Thoracic aorta (tissue), 2 donors: ENCODE measurements around the gene TLE3. TPM values are rescaled to one million over a fixed set of nuclear protein-coding genes. Genes with fewer than 3 reads are reported as not detected.

Experiments used
- ATAC-seq: fragments of 150-250 bp; one replicate; pipeline ENCODE4 v1.8.0; 2017; ENCODE audit warnings: low read depth; ENCODE audit not compliant: insufficient number of reproducible peaks, low FRiP score
- DNase-seq: peaks from one replicate; pipeline ENCODE4 v3.0.0-alpha.2; 2020; ENCODE audit warnings: low spot score
- H3K27ac ChIP-seq, 2 donors: fragments of 200-600 bp; sonication (generic); 1 replicate in 1 of 2; 2 replicates in 1 of 2; pipeline ENCODE4 v1.5.1; 2016; ENCODE audit warnings: mild to moderate bottlenecking in 2 of 2, moderate library complexity in 2 of 2
- H3K27me3 ChIP-seq: fragments of 200-600 bp; sonication (generic); replicated peaks from 2 replicates; pipeline ENCODE4 v1.6.0; 2016; ENCODE audit warnings: mild to moderate bottlenecking; ENCODE audit not compliant: insufficient read depth
- H3K36me3 ChIP-seq: fragments of 200-600 bp; sonication (generic); one replicate; pipeline ENCODE4 v1.5.1; 2016
- H3K4me1 ChIP-seq, 2 donors: fragments of 200-600 bp; sonication (generic); 1 replicate in 1 of 2; 2 replicates in 1 of 2; pipeline versions ENCODE4 v1.5.1 to v1.6.0; 2016; ENCODE audit warnings: low read depth in 2 of 2, mild to moderate bottlenecking in 1 of 2; ENCODE audit not compliant: control insufficient read depth in 1 of 2
- H3K4me3 ChIP-seq: fragments of 200-600 bp; sonication (generic); 2 replicates; pipeline ENCODE4 v1.5.1; 2016; ENCODE audit warnings: mild to moderate bottlenecking
- H3K9me3 ChIP-seq: fragments of 200-600 bp; sonication (generic); 2 replicates; pipeline ENCODE4 v1.5.1; 2016
- total RNA-seq, 2 donors: library from RNA; depleted of rRNA; stranded (reverse); fragments of >200 nt; gene quantifications; one replicate each; pipeline versions ENCODE4 v1.1.0 to v1.2.3, GENCODE V29; 2016
- TF ChIP-seq, protein P1 (sequence below): fragments of 200-600 bp; sonication (generic); IDR thresholded peaks from one replicate; pipeline ENCODE4 v1.5.1; 2019; ENCODE audit warnings: antibody characterized with exemption

The TLE3 gene
- total RNA-seq, 2 donors from 2014 or later: 78.3 to 124 TPM

DNA sequence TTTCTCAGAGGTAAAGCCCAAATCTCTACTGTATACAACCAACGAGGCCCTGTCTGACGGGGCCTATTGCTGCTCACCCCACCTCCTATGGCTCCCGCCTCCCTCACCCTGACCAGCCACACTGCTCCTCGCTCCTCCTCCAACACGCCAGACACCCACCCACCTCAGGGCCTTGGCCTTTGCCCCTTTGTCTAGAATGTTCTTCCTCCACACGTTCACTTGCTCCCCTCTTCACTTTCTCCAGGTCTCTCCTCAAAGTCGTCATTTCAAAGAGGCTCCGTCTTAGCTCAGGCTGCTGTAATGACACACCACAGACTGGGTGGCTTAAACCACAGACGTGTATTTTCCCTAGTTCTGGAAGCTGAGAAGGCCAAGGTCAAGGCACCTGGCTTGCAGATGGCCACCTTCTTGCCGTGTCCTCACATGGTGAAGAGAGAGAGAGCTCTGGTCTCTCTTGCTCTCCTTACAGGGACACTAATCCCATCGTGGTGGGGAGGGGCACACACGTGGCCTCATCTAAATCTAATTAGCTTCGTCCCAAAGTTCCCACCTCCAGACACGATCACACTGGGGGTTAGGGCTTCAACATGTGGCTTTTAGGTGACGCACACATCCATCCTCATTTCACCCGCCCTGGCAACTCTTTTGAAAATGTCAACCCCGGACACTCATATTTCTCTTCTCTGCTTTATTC, 98.2 kb downstream of the TLE3 start:
- H3K9me3 ChIP-seq: peaks cover 4% of the 10 kb centered on the region
- TF ChIP-seq, protein P1, sequence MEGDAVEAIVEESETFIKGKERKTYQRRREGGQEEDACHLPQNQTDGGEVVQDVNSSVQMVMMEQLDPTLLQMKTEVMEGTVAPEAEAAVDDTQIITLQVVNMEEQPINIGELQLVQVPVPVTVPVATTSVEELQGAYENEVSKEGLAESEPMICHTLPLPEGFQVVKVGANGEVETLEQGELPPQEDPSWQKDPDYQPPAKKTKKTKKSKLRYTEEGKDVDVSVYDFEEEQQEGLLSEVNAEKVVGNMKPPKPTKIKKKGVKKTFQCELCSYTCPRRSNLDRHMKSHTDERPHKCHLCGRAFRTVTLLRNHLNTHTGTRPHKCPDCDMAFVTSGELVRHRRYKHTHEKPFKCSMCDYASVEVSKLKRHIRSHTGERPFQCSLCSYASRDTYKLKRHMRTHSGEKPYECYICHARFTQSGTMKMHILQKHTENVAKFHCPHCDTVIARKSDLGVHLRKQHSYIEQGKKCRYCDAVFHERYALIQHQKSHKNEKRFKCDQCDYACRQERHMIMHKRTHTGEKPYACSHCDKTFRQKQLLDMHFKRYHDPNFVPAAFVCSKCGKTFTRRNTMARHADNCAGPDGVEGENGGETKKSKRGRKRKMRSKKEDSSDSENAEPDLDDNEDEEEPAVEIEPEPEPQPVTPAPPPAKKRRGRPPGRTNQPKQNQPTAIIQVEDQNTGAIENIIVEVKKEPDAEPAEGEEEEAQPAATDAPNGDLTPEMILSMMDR: no peak
- no peak for DNase-seq
- no peak overlapping the region for H3K27ac ChIP-seq
- ATAC-seq: no peak
- H3K4me1 ChIP-seq: no peaks in the 10 kb centered on the region
- no peaks in the 10 kb centered on the region for H3K27me3 ChIP-seq
- H3K36me3 ChIP-seq: no peaks in the 10 kb centered on the region
- H3K4me3 ChIP-seq: no peak overlapping the region

DNA sequence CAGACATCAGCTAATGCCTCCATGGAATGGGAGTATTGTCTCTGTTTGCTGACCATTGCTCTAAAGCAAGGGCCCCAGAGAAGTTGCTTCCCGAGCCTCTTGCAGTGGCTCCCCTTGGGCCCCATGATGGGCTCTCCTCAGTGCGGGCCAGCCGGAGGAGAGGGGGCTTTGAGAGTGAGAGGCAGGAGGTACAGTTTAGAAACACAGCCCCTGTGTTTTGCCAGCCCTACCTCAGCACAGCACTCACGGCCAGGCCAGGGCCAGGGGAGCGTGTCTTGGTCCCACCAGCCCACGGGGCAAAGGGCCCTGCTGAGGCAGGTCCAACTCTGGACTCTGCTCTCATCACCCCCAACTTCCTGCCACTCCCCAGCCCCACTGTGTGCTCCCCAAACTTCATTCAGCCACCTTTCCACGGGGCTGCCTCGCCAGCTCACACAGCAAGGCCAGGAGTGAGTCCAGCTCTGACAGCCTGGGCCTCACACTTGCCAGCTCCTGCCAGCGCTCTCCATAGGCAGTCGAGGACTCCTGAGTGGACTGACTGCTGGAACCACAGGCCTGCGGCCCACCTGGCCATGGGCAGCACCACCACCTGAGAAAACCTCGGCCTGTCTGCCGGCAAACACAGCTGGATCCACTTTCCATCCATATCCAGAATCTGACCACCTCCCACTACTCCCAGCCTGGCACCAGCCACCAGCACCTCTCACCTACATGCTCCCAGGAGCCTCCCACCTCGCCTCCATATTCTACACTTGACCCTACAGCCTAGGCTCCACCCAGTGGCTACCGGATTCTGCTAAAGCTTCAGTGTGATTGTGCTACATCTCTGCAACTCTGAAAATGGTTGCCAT, 99.0 kb downstream of the TLE3 start:
- TF ChIP-seq, protein P1: no peak
- no peak overlapping the region for H3K27ac ChIP-seq
- peaks cover 4% of the 10 kb centered on the region for H3K9me3 ChIP-seq
- H3K27me3 ChIP-seq: no peaks in the 10 kb centered on the region
- ATAC-seq (no peak), DNase-seq (no peak)
- H3K36me3 ChIP-seq: no peaks in the 10 kb centered on the region
- H3K4me1 ChIP-seq: no peaks in the 10 kb centered on the region
- no peak overlapping the region for H3K4me3 ChIP-seq

DNA sequence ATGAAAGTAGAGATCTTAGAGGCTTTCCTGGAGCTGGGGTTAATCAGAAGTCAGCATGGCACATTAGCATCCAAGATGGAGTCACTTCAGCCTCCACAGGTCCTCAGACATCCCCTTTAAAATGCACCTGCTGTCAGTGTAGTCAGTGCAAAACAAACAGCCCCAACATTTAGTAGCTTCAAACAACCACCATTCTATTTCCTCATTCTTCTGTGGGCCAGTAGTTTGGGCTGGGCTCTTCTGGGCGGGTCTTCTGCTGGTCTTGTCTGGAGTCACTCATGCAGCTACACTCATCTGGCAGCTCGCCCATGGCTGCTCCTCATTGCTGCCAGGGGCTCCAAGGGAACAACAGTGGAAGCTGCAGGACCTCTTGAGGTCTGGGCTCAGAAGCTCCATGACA, 99.9 kb downstream of the TLE3 start:
- Histone ChIP-seq H3K27me3 (no peaks in the 10 kb centered on the region), H3K4me3 (no peak overlapping the region), H3K36me3 (no peaks in the 10 kb centered on the region), H3K4me1 (no peaks in the 10 kb centered on the region), H3K27ac (no peak overlapping the region), H3K9me3 (no peaks in the 10 kb centered on the region)
- DNase-seq (no peak), ATAC-seq (no peak)
- TF ChIP-seq, protein P1: no peak
